Hair follicle dermal papilla cell (primary cell): ENCODE data around the gene TMEM237. TPM values are rescaled to one million over a fixed set of nuclear protein-coding genes. Genes with fewer than 3 reads are reported as not detected.

Experiments used
- small RNA-seq: library from RNA; depleted of rRNA; stranded (forward); fragments of <200 nt; gene quantifications from one replicate; pipeline ENCODE3, GENCODE V24; 2012
- total RNA-seq: library from RNA; depleted of rRNA; stranded (reverse); fragments of >200 nt; gene quantifications from 2 replicates; pipeline ENCODE4 v1.2.3, GENCODE V29; 2012

The TMEM237 gene, protein sequence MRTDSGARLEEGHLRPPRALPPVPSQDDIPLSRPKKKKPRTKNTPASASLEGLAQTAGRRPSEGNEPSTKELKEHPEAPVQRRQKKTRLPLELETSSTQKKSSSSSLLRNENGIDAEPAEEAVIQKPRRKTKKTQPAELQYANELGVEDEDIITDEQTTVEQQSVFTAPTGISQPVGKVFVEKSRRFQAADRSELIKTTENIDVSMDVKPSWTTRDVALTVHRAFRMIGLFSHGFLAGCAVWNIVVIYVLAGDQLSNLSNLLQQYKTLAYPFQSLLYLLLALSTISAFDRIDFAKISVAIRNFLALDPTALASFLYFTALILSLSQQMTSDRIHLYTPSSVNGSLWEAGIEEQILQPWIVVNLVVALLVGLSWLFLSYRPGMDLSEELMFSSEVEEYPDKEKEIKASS
- 34.6 and 41.8 TPM in 2 replicates for total RNA-seq

GRCh38 chr2:201643216-201643890, at the start of gene TMEM237:
TSS of gene TMEM237 (minus strand) at chr2:201643503. CDS start at chr2:201643400, 103 bp downstream.

Small RNAs within 50 kb of the gene (small RNA-seq; reads per million reads assigned to genes)
- gene RNU6-651P = not detected

Other genes starting within 250 kb of the TMEM237 start
- 97.0 and 98.3 TPM in 2 replicates for gene TRAK2, start 192.0 kb downstream of the TMEM237 start, total RNA-seq
- gene STRADB, start 191.8 kb downstream of the TMEM237 start, total RNA-seq = 33.4 and 40.3 TPM in 2 replicates
- 0.73 and 0.97 TPM in 2 replicates for gene MPP4, start 55.1 kb upstream of the TMEM237 start, total RNA-seq
- 36.1 and 38.1 TPM in 2 replicates for gene ALS2, start 137.4 kb upstream of the TMEM237 start, total RNA-seq
- gene CDK15, start 163.0 kb upstream of the TMEM237 start, total RNA-seq = 2.8 and 4.7 TPM in 2 replicates